SK-N-SH (cell line): Measurements from ENCODE around the gene LARGE1.

Source experiments
- CTCF ChIP-seq: fragments of 200-600 bp; sonication (generic); IDR thresholded peaks from 2 replicates; pipeline ENCODE4 v1.6.1; 2017; ENCODE audit warnings: antibody characterized with exemption, mild to moderate bottlenecking, moderate library complexity
- IRF3 ChIP-seq: fragments of 150-350 bp; IDR thresholded peaks from 2 replicates; pipeline ENCODE4 v1.6.1; 2016; ENCODE audit warnings: mild to moderate bottlenecking, low read depth, low read length
- POLR2AphosphoS5 ChIP-seq: IDR thresholded peaks from 2 replicates; pipeline ENCODE4 v1.6.1; 2012; ENCODE audit warnings: low read depth, low read length
- TCF12 ChIP-seq: IDR thresholded peaks from 2 replicates; pipeline ENCODE4 v1.4.0; 2012

- TF ChIP-seq CTCF (no peak), IRF3 (no peak), POLR2AphosphoS5 (no peak), TCF12 (no peak)
These were observed 452.6 kb downstream of the LARGE1 start for GRCh38 chr22:33467620-33468095.
